A673 (cell line): ENCODE data around the gene CARMIL1. TPM values are rescaled to one million over a fixed set of nuclear protein-coding genes. Genes with fewer than 3 reads are reported as not detected.

Source experiments
- BruUV-seq: library from RNA; stranded (reverse); fragments of 400-500 nt; replicated peaks from 2 replicates; lab custom pipeline; 2021; lab: Mats Ljungman, UMichigan
- CTCF ChIA-PET: fragments of 300-600 bp; sonication (Branson Sonifier 250); formaldehyde crosslinking; loops from one replicate; lab custom pipeline; 2022; ENCODE audit warnings: antibody characterized with exemption; lab: Charles Lee
- POLR2A ChIA-PET: fragments of 300-600 bp; sonication (Branson Sonifier 250); formaldehyde crosslinking; loops from one replicate; lab custom pipeline; 2022; ENCODE audit warnings: antibody characterized with exemption; ENCODE audit not compliant: low non-redundant PET; lab: Charles Lee
- DNase-seq: peaks from one replicate; pipeline ENCODE4 v3.0.0-alpha.2; 2015; ENCODE audit warnings: low spot score
- H3K27ac ChIP-seq: fragments of 200-600 bp; sonication (generic); 2 replicates; pipeline ENCODE4 v1.5.1; 2016; ENCODE audit warnings: mixed run types, low read depth, mild to moderate bottlenecking, mixed read lengths, antibody characterized with exemption, low read length; ENCODE audit not compliant: poor library complexity, severe bottlenecking
- H3K27me3 ChIP-seq: fragments of 200-600 bp; sonication (generic); replicated peaks from 2 replicates; pipeline ENCODE4 v1.6.1; 2017; ENCODE audit warnings: mixed run types, low read depth, mild to moderate bottlenecking, mixed read lengths, antibody characterized with exemption, low read length; ENCODE audit not compliant: insufficient read depth, poor library complexity
- H3K36me3 ChIP-seq: fragments of 200-600 bp; sonication (generic); 2 replicates; pipeline ENCODE4 v1.6.1; 2016; ENCODE audit warnings: mixed run types, mild to moderate bottlenecking, mixed read lengths, antibody characterized with exemption, low read length; ENCODE audit not compliant: insufficient read depth, poor library complexity, severe bottlenecking
- H3K4me1 ChIP-seq: fragments of 200-600 bp; sonication (generic); 2 replicates; pipeline ENCODE4 v1.6.1; 2017; ENCODE audit warnings: mixed run types, mild to moderate bottlenecking, mixed read lengths, antibody characterized with exemption, low read length; ENCODE audit not compliant: insufficient read depth, poor library complexity, severe bottlenecking
- H3K4me3 ChIP-seq: fragments of 200-600 bp; sonication (generic); 2 replicates; pipeline ENCODE4 v1.5.1; 2016; ENCODE audit warnings: low read depth, mixed run types, mild to moderate bottlenecking, mixed read lengths, low read length; ENCODE audit not compliant: poor library complexity, severe bottlenecking
- H3K9me3 ChIP-seq: fragments of 200-600 bp; sonication (generic); 2 replicates; pipeline ENCODE4 v1.6.1; 2016; ENCODE audit warnings: mixed run types, low read depth, mild to moderate bottlenecking, mixed read lengths, antibody characterized with exemption, low read length; ENCODE audit not compliant: poor library complexity, severe bottlenecking
- CTCF ChIP-seq: fragments of 300-800, 200-600 bp; sonication (generic); conservative IDR thresholded peaks from 2 replicates; pipeline ENCODE4 v1.5.1; 2017; ENCODE audit warnings: low read depth, mild to moderate bottlenecking, antibody characterized with exemption, low read length, moderate library complexity, mixed read lengths
- EZH2 ChIP-seq: fragments of 200-600 bp; sonication (generic); IDR thresholded peaks from 2 replicates; pipeline ENCODE4 v1.6.1; 2017; ENCODE audit warnings: borderline replicate concordance, low read depth, mild to moderate bottlenecking, mixed read lengths, antibody characterized with exemption, low read length; ENCODE audit not compliant: poor library complexity, severe bottlenecking
- intact Hi-C: fragments of 100-400 bp; cut with micrococcal nuclease; formaldehyde crosslinking; loops from one replicate; pipeline ENCODE4 v1.10.0; 2022; ENCODE audit not compliant: unreplicated experiment
- total RNA-seq: library from RNA; stranded (reverse); gene quantifications from 2 replicates; pipeline ENCODE4 v1.2.3, GENCODE V29; 2021

The CARMIL1 gene
- total RNA-seq, 1 experiment from 2014 or later, result 7.2 TPM

- POLR2A ChIA-PET, result no interaction called here
- Histone ChIP-seq H3K27me3 (no peaks in the 10 kb centered on the region), H3K27ac (no peak overlapping the region), H3K9me3 (no peaks in the 10 kb centered on the region), H3K36me3 (no peaks in the 10 kb centered on the region), H3K4me3 (no peak overlapping the region), H3K4me1 (no peaks in the 10 kb centered on the region)
- DNase-seq, result no peak
- no TSS peak for BruUV-seq
- intact Hi-C loops, result no loop called here
- TF ChIP-seq CTCF (no peak), EZH2 (no peak)
- CTCF ChIA-PET, result no interaction called here
Measured at GRCh38 chr6:25233226-25233625, 45.9 kb upstream of the CARMIL1 start.

GRCh38 chr6:25237579-25237978 lies 41.6 kb upstream of the CARMIL1 start:
- Histone ChIP-seq H3K4me1 (no peaks in the 10 kb centered on the region), H3K27ac (no peak overlapping the region), H3K36me3 (no peaks in the 10 kb centered on the region), H3K4me3 (no peak overlapping the region), H3K27me3 (no peaks in the 10 kb centered on the region), H3K9me3 (no peaks in the 10 kb centered on the region)
- DNase-seq, result no peak
- ChIA-PET CTCF (interaction anchor here (0.6 kb wide), 1 partner anchor 319 kb away, joined by 7 read pairs; no protein-coding TSS in a partner anchor), POLR2A (interaction anchor here (0.6 kb wide), 1 partner anchor 780 kb away, joined by 3 read pairs; a partner anchor contains a TSS)
- no TSS peak for BruUV-seq
- intact Hi-C loops, result no loop called here
- no peak for TF ChIP-seq EZH2
- TF ChIP-seq CTCF, result no peak

- DNase-seq, result no peak
- TF ChIP-seq EZH2 (no peak), CTCF (no peak)
- BruUV-seq, result no TSS peak
- Histone ChIP-seq H3K4me3 (no peak overlapping the region), H3K9me3 (no peaks in the 10 kb centered on the region), H3K4me1 (no peaks in the 10 kb centered on the region), H3K27me3 (no peaks in the 10 kb centered on the region), H3K36me3 (no peaks in the 10 kb centered on the region), H3K27ac (no peak overlapping the region)
- POLR2A ChIA-PET, result interaction anchor here (0.7 kb wide), 1 partner anchor 25 kb away, joined by 7 read pairs; no protein-coding TSS in a partner anchor
- CTCF ChIA-PET, result no interaction called here
- intact Hi-C loops, result no loop called here
Measured at GRCh38 chr6:25239059-25239458, 40.1 kb upstream of the CARMIL1 start.
